GM18502 (cell line): ENCODE results near the gene TXNDC12.
"Not testable (repeated sequence)": the region's sequence is repeated elsewhere in the genome, so short reads cannot be mapped to it uniquely, and the experiment has no call there.

Experiments
- ATAC-seq: cut with Tn5 transposase; IDR thresholded peaks from one replicate; pipeline ENCODE4 v1.9.1; 2021; ENCODE audit warnings: mild to moderate bottlenecking; ENCODE audit not compliant: unreplicated experiment, poor library complexity

The TXNDC12 gene

GRCh38 chr1:52055066-52055865 is at the start of gene TXNDC12:
Gene TXNDC12 (minus strand): TSS chr1:52055191. CDS start chr1:52055096, 95 bp downstream.
- peak; percentile 51 for ATAC-seq

GRCh38 chr1:52102336-52103013 is 47.5 kb upstream of the TXNDC12 start:
- ATAC-seq = peak; percentile 73

- ATAC-seq = no peak
Measured at GRCh38 chr1:52098139-52098871, 43.3 kb upstream of the TXNDC12 start.

GRCh38 chr1:52096216-52096615 is 41.2 kb upstream of the TXNDC12 start:
- no peak for ATAC-seq

GRCh38 chr1:52094300-52094699 is 39.3 kb upstream of the TXNDC12 start:
- ATAC-seq = not testable (repeated sequence)

GRCh38 chr1:52087892-52088291 is 32.9 kb upstream of the TXNDC12 start:
- ATAC-seq = not testable (repeated sequence)

GRCh38 chr1:52080014-52080415 is 25.0 kb upstream of the TXNDC12 start:
- ATAC-seq = no peak

GRCh38 chr1:52077277-52077676 is 22.3 kb upstream of the TXNDC12 start:
- not testable (repeated sequence) for ATAC-seq

GRCh38 chr1:52072291-52072690 is 17.3 kb upstream of the TXNDC12 start:
- ATAC-seq = no peak

GRCh38 chr1:52070704-52071103 is 15.7 kb upstream of the TXNDC12 start:
- no peak for ATAC-seq

GRCh38 chr1:52063192-52063591 is 8.2 kb upstream of the TXNDC12 start:
- no peak for ATAC-seq

- no peak for ATAC-seq
Measured at GRCh38 chr1:52060822-52061221, 5.8 kb upstream of the TXNDC12 start.

- ATAC-seq = no peak
Measured at GRCh38 chr1:52059888-52060287, 4.9 kb upstream of the TXNDC12 start.

GRCh38 chr1:52059321-52059720 is 4.3 kb upstream of the TXNDC12 start:
- no peak for ATAC-seq

GRCh38 chr1:52057876-52058415 is 3.0 kb upstream of the TXNDC12 start:
- ATAC-seq = no peak

- no peak for ATAC-seq
Measured at GRCh38 chr1:52057255-52057654, 2.3 kb upstream of the TXNDC12 start.

GRCh38 chr1:52056937-52057231 is 1.9 kb upstream of the TXNDC12 start:
- ATAC-seq = no peak

- peak; percentile 86 for ATAC-seq
Measured at GRCh38 chr1:52056163-52056936, 1.4 kb upstream of the TXNDC12 start, which contains the start of gene BTF3L4. Gene BTF3L4 (plus strand): TSS chr1:52056295. CDS start chr1:52059848, 3,553 bp downstream.

- ATAC-seq = no peak
Measured at GRCh38 chr1:52055866-52056162, 823 bp upstream of the TXNDC12 start.

- ATAC-seq = no peak
Measured at GRCh38 chr1:52054496-52055065, 410 bp downstream of the TXNDC12 start.
